ENCODE measurements around the gene RNF2. TPM values are rescaled to one million over a fixed set of nuclear protein-coding genes. Genes with fewer than 3 reads are reported as not detected.
A peak's percentile ranks its signal among the peaks of the same experiment; 100 is the strongest.

RNF2 gene
- total RNA-seq, 6 experiments from 2014 or later, result 4.2 to 9.1 (median 5.3) TPM

- no peak overlapping the region for H3K27ac ChIP-seq
- ATAC-seq (no peak), DNase-seq (no peak)
- no peak overlapping the region for H3K4me3 ChIP-seq
- TF ChIP-seq CTCF (IDR thresholded peaks at IDR 0.05) (no peak), POLR2A (IDR thresholded peaks at IDR 0.05) (no peak)
- H3K4me1 ChIP-seq, result peaks cover 0 to 13% (median 5%) of the 10 kb centered on the region in 4 donors
- H3K27me3 ChIP-seq, result no peaks in the 10 kb centered on the region
- H3K36me3 ChIP-seq, result no peaks in the 10 kb centered on the region
- intact Hi-C loops (cut with DNase I), result no loop called here
- WGBS (ENCODE audit: insufficient coverage, low coverage, low lambda C conversion rate, missing lambda C conversion rate), result 92% methylated on average over 8 of the region's 8 CpGs
- no peaks in the 10 kb centered on the region for H3K9me3 ChIP-seq
Observed at GRCh38 chr1:185044387-185044786, 971 bp upstream of the RNF2 start.

GRCh38 chr1:185045814-185046492, 595 bp downstream of the RNF2 start:
- H3K36me3 ChIP-seq, result no peaks in the 10 kb centered on the region
- intact Hi-C loops (cut with DNase I), result no loop called here
- peak; percentile 60 to 63 (median 62) for ATAC-seq
- H3K27ac ChIP-seq, result peak overlapping the region; percentile 58 to 80 (median 62)
- H3K27me3 ChIP-seq, result no peaks in the 10 kb centered on the region
- peaks cover 0 to 13% (median 7%) of the 10 kb centered on the region in 4 donors for H3K4me1 ChIP-seq
- TF ChIP-seq POLR2A (IDR thresholded peaks at IDR 0.05), result no peak
- TF ChIP-seq CTCF (IDR thresholded peaks at IDR 0.05), result no peak
- 0% methylated on average over 19 of the region's 52 CpGs for WGBS (ENCODE audit: insufficient coverage, low coverage, low lambda C conversion rate, missing lambda C conversion rate)
- DNase-seq, result peak in 1 of 3 donors; percentile 49
- peak overlapping the region; percentile 69 to 83 (median 79) for H3K4me3 ChIP-seq
- H3K9me3 ChIP-seq, result no peaks in the 10 kb centered on the region

- no peaks in the 10 kb centered on the region for H3K36me3 ChIP-seq
- WGBS (ENCODE audit: insufficient coverage, low coverage, low lambda C conversion rate, missing lambda C conversion rate), result 6% methylated on average over 5 of the region's 5 CpGs
- TF ChIP-seq CTCF (IDR thresholded peaks at IDR 0.05), result no peak
- TF ChIP-seq POLR2A (IDR thresholded peaks at IDR 0.05), result no peak
- no peak for DNase-seq
- H3K9me3 ChIP-seq, result no peaks in the 10 kb centered on the region
- no peak overlapping the region for H3K27ac ChIP-seq
- peaks cover 0 to 13% (median 7%) of the 10 kb centered on the region in 4 donors for H3K4me1 ChIP-seq
- H3K4me3 ChIP-seq, result peak overlapping the region; percentile 69 to 83 (median 79)
- H3K27me3 ChIP-seq, result no peaks in the 10 kb centered on the region
- intact Hi-C loops (cut with DNase I), result no loop called here
- no peak for ATAC-seq
Observed at GRCh38 chr1:185046668-185047067, 1.3 kb downstream of the RNF2 start.

- 61% methylated on average over 3 of the region's 3 CpGs for WGBS (ENCODE audit: insufficient coverage, low coverage, low lambda C conversion rate, missing lambda C conversion rate)
Observed at GRCh38 chr1:185049670-185050069, 4.3 kb downstream of the RNF2 start.

More at GRCh38 chr1:185049670-185050069, 4.3 kb downstream of the RNF2 start:
- intact Hi-C loops (cut with DNase I), result no loop called here
- Histone ChIP-seq H3K36me3 (no peaks in the 10 kb centered on the region), H3K4me1 (peaks cover 0 to 11% (median 7%) of the 10 kb centered on the region in 4 donors), H3K9me3 (no peaks in the 10 kb centered on the region), H3K27ac (no peak overlapping the region), H3K4me3 (no peak overlapping the region), H3K27me3 (no peaks in the 10 kb centered on the region)
- ATAC-seq (no peak), DNase-seq (no peak)
- TF ChIP-seq CTCF (IDR thresholded peaks at IDR 0.05) (no peak), POLR2A (IDR thresholded peaks at IDR 0.05) (no peak)
